HCT116 (cell line): ENCODE results near the gene MAML2. TPM values are rescaled to one million over a fixed set of nuclear protein-coding genes. Genes with fewer than 3 reads are reported as not detected.

Source experiments
- ATAC-seq: fragments of 200-7000 bp; cut with Tn5 transposase; 2 replicates; pipeline ENCODE4 v1.9.1; 2020; ENCODE audit warnings: mild to moderate bottlenecking, moderate library complexity
- BruUV-seq: library from RNA; stranded (reverse); fragments of 400-500 nt; replicated peaks from 2 replicates; lab custom pipeline; 2021; lab: Mats Ljungman, UMichigan
- CTCF ChIA-PET: fragments of 300-600 bp; sonication (Branson Sonifier 250); formaldehyde crosslinking; loops from one replicate; lab custom pipeline; 2021; ENCODE audit warnings: antibody characterized with exemption; lab: Charles Lee
- POLR2A ChIA-PET: fragments of 300-600, 350-600 bp; sonication (Branson Sonifier 250); formaldehyde crosslinking; loops from one replicate; lab custom pipeline; 2021; ENCODE audit warnings: antibody characterized with exemption; lab: Charles Lee
- RAD21 ChIA-PET, 2 experiments: fragments of 300-600 bp; sonication (Branson Sonifier 250); formaldehyde crosslinking; loops; one replicate each; lab custom pipeline; 2023; ENCODE audit warnings: low total read pairs in 2 of 2; ENCODE audit not compliant: uncharacterized antibody in 2 of 2, unreplicated experiment in 2 of 2, low non-redundant PET in 1 of 2; lab: Charles Lee
- DNase-seq: peaks from one replicate; pipeline ENCODE4 v3.0.0-alpha.2; 2010; ENCODE audit warnings: low read depth, low spot score
- H2AFZ ChIP-seq: fragments of 200-600 bp; shearing (Covaris generic), sonication (generic); 2 replicates; pipeline ENCODE4 v1.6.1; 2017; ENCODE audit warnings: low read depth, mixed run types, mixed read lengths, antibody characterized with exemption, low read length; ENCODE audit not compliant: poor library complexity, severe bottlenecking
- H3K27ac ChIP-seq: 2 replicates; pipeline ENCODE4 v1.5.1; 2012; ENCODE audit warnings: low read depth, low read length
- H3K27me3 ChIP-seq: fragments of 200-600 bp; sonication (generic); 2 replicates; pipeline ENCODE4 v1.6.1; 2016; ENCODE audit warnings: mixed run types, low read length, mixed read lengths; ENCODE audit not compliant: insufficient read depth
- H3K36me3 ChIP-seq, 2 experiments: fragments of 200-500 bp in 1 of 2; fragments of 200-600 bp in 1 of 2; sonication (Bioruptor generic) in 1 of 2; sonication (generic) in 1 of 2; 2 replicates each; pipeline versions ENCODE4 v1.5.1 to v1.6.1; 2014 to 2016; ENCODE audit warnings: low read length in 2 of 2, inconsistent platforms in 1 of 2, mixed read lengths in 1 of 2, mixed run types in 1 of 2; ENCODE audit not compliant: insufficient read depth in 2 of 2, control insufficient read depth in 1 of 2
- H3K4me1 ChIP-seq, 2 experiments: fragments of 200-600 bp in 1 of 2; sonication (generic) in 1 of 2; 2 replicates each; pipeline versions ENCODE4 v1.5.1 to v1.6.1; 2012 to 2017; ENCODE audit warnings: low read length in 2 of 2, inconsistent platforms in 1 of 2, mild to moderate bottlenecking in 1 of 2, mixed read lengths in 1 of 2, mixed run types in 1 of 2, moderate library complexity in 1 of 2; ENCODE audit not compliant: insufficient read depth in 2 of 2, control insufficient read depth in 1 of 2
- H3K4me2 ChIP-seq: fragments of 200-600 bp; sonication (generic); 2 replicates; pipeline ENCODE4 v1.6.1; 2017; ENCODE audit warnings: mixed run types, low read length, mixed read lengths
- H3K4me3 ChIP-seq, 2 experiments: fragments of 200-600 bp in 1 of 2; sonication (generic) in 1 of 2; replicated peaks in 1 of 2; 2 replicates each; pipeline ENCODE4 v1.5.1; 2011 to 2016; ENCODE audit warnings: low read length in 2 of 2, control low read depth in 1 of 2, low read depth in 1 of 2, mild to moderate bottlenecking in 1 of 2, mixed read lengths in 1 of 2, mixed run types in 1 of 2
- H3K79me2 ChIP-seq: fragments of 200-600 bp; sonication (generic); 2 replicates; pipeline ENCODE4 v1.6.1; 2017; ENCODE audit warnings: mild to moderate bottlenecking, mixed run types, low read length, moderate library complexity, mixed read lengths; ENCODE audit not compliant: insufficient read depth
- H3K9ac ChIP-seq: fragments of 200-600 bp; sonication (generic); 2 replicates; pipeline ENCODE4 v1.6.1; 2016; ENCODE audit warnings: low read length, mixed read lengths
- H3K9me2 ChIP-seq: fragments of 200-600 bp; sonication (generic), shearing (Covaris generic); 2 replicates; pipeline ENCODE4 v1.6.1; 2017; ENCODE audit warnings: mixed run types, mild to moderate bottlenecking, moderate library complexity; ENCODE audit not compliant: insufficient read depth
- H3K9me3 ChIP-seq, 2 experiments: fragments of 200-500 bp in 1 of 2; fragments of 200-600 bp in 1 of 2; sonication (Bioruptor generic) in 1 of 2; sonication (generic) in 1 of 2; 2 replicates each; pipeline ENCODE4 v1.6.1; 2014 to 2017; ENCODE audit warnings: low read length in 2 of 2, mixed read lengths in 2 of 2, inconsistent platforms in 1 of 2, low read depth in 1 of 2, mild to moderate bottlenecking in 1 of 2, mixed run types in 1 of 2, moderate library complexity in 1 of 2; ENCODE audit not compliant: control insufficient read depth in 1 of 2, insufficient read depth in 1 of 2
- H4K20me1 ChIP-seq: fragments of 200-600 bp; sonication (generic), shearing (Covaris generic); 2 replicates; pipeline ENCODE4 v1.6.1; 2017; ENCODE audit warnings: mixed run types, mild to moderate bottlenecking, moderate library complexity; ENCODE audit not compliant: insufficient read depth
- ATF3 ChIP-seq: IDR thresholded peaks from 2 replicates; pipeline ENCODE4 v1.6.1; 2012
- CBX3 ChIP-seq: IDR thresholded peaks from 2 replicates; pipeline ENCODE4 v1.6.1; 2012; ENCODE audit warnings: low read depth
- CTCF ChIP-seq, 3 experiments: fragments of 200-600 bp in 1 of 3; sonication (generic) in 1 of 3; IDR thresholded peaks in 2 of 3; conservative IDR thresholded peaks in 1 of 3; 2 replicates each; pipeline ENCODE4 v1.5.1; 2012 to 2017; ENCODE audit warnings: low read depth in 2 of 3, low read length in 2 of 3, antibody characterized with exemption in 1 of 3, borderline replicate concordance in 1 of 3, control low read depth in 1 of 3, mild to moderate bottlenecking in 1 of 3, mixed read lengths in 1 of 3, mixed run types in 1 of 3, moderate library complexity in 1 of 3; ENCODE audit not compliant: insufficient read depth in 1 of 3
- ELF1 ChIP-seq: IDR thresholded peaks from 2 replicates; pipeline ENCODE4 v1.6.1; 2012; ENCODE audit warnings: low read depth, borderline replicate concordance
- EZH2phosphoT487 ChIP-seq: fragments of 200-600 bp; IDR thresholded peaks from 2 replicates; pipeline ENCODE4 v1.6.1; 2018; ENCODE audit warnings: antibody characterized with exemption, borderline replicate concordance
- FOSL1 ChIP-seq: IDR thresholded peaks from 2 replicates; pipeline ENCODE4 v1.6.1; 2012; ENCODE audit warnings: low read depth
- JUND ChIP-seq: IDR thresholded peaks from 2 replicates; pipeline ENCODE4 v1.6.1; 2012
- MAX ChIP-seq: IDR thresholded peaks from 2 replicates; pipeline ENCODE4 v1.6.1; 2012
- POLR2A ChIP-seq: IDR thresholded peaks from 2 replicates; pipeline ENCODE4 v1.7.0; 2011; ENCODE audit warnings: borderline replicate concordance; ENCODE audit not compliant: insufficient read depth, insufficient read length; ENCODE audit errors: extremely low read depth
- POLR2AphosphoS5 ChIP-seq: IDR thresholded peaks from 2 replicates; pipeline ENCODE4 v1.6.1; 2011; ENCODE audit warnings: mild to moderate bottlenecking, low read depth, low read length, moderate library complexity
- RAD21 ChIP-seq: IDR thresholded peaks from 2 replicates; pipeline ENCODE4 v1.6.1; 2012; ENCODE audit warnings: low read depth, mild to moderate bottlenecking
- REST ChIP-seq: IDR thresholded peaks from 2 replicates; pipeline ENCODE4 v1.6.1; 2012; ENCODE audit warnings: low read depth
- SIN3A ChIP-seq: IDR thresholded peaks from 2 replicates; pipeline ENCODE4 v1.6.1; 2012; ENCODE audit warnings: low read depth
- SP1 ChIP-seq: IDR thresholded peaks from 2 replicates; pipeline ENCODE4 v1.6.1; 2012; ENCODE audit warnings: low read depth
- TCF7L2 ChIP-seq: IDR thresholded peaks from 2 replicates; pipeline ENCODE4 v1.7.0; 2011; ENCODE audit warnings: borderline replicate concordance, inconsistent platforms; ENCODE audit not compliant: insufficient read depth, insufficient read length; ENCODE audit errors: extremely low read depth
- YY1 ChIP-seq: IDR thresholded peaks from 2 replicates; pipeline ENCODE4 v1.6.1; 2011; ENCODE audit warnings: low read length, low read depth, moderate library complexity, mild to moderate bottlenecking; ENCODE audit not compliant: insufficient replicate concordance; ENCODE audit errors: extremely low read depth
- ZFX ChIP-seq: fragments of 450-650 bp; IDR thresholded peaks from 2 replicates; pipeline ENCODE4 v1.6.1; 2017
- ZNF274 ChIP-seq: fragments of 200-500 bp; sonication (Bioruptor generic); IDR thresholded peaks from 2 replicates; pipeline ENCODE4 v1.6.1; 2014; ENCODE audit warnings: mild to moderate bottlenecking, low read depth, low read length, inconsistent platforms
- intact Hi-C: fragments of 100-400 bp; cut with micrococcal nuclease; formaldehyde crosslinking; loops from 2 replicates; pipeline ENCODE4 v1.10.0; 2022
- total RNA-seq: library from RNA; stranded (reverse); gene quantifications from one replicate; pipeline ENCODE4 v1.2.1, GENCODE V29; 2021; ENCODE audit not compliant: unreplicated experiment
- TF ChIP-seq, protein P1 (sequence below): IDR thresholded peaks from 2 replicates; pipeline ENCODE4 v1.6.1; 2011; ENCODE audit warnings: mild to moderate bottlenecking, low read length, moderate library complexity; ENCODE audit not compliant: insufficient replicate concordance; ENCODE audit errors: extremely low read depth

MAML2 gene
- total RNA-seq, 1 experiment from 2014 or later = 2.6 TPM

DNA sequence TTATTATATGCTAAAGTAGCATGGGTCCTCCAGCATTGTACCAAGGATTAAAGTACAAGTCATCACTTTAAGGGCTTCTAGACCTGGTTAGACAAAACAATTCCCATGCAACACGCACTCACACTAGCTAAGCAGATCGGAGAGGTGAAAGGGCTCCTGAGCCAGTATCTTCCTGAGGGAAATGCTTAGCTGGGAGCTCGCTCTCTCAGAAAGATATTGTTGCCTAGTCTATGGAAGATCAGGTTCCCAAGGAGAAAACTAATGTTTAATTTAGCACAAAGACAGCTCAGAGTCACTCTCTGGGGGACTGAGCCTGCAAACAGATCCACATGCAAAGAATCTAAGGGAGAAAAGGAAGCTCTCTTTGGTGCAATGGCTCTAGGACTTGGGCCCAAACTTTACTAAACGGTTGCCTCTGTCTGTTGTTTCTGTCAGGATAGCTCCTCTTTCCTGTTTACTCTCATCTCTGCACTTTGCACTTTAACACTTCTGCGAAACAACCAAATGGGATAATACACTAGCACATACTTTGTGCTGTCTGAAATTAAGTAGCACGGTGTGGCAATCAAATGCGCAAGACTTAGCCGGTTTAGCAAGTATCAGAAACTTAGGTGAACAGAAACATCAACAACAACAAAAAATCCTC, 10.7 kb downstream of the MAML2 start:
- CTCF ChIA-PET = interaction anchor here (0.8 to 1.0 kb wide), 3 partner anchors 9 to 11 kb away, joined by 3 to 5 read pairs (median 3); partner anchors contain the start of gene MAML2
- no peak for ATAC-seq
- no peak overlapping the region for H2AFZ ChIP-seq
- no peaks in the 10 kb centered on the region for H3K9me3 ChIP-seq
- H3K36me3 ChIP-seq = no peaks in the 10 kb centered on the region
- H3K27ac ChIP-seq = no peak overlapping the region
- intact Hi-C loops = no loop called here
- no TSS peak for BruUV-seq
- H3K9ac ChIP-seq = no peak overlapping the region
- H3K4me1 ChIP-seq = peaks cover 0 to 14% of the 10 kb centered on the region in 2 experiments; a peak in 1 of 4 replicates
- no peaks in the 10 kb centered on the region for H4K20me1 ChIP-seq
- no peaks in the 10 kb centered on the region for H3K9me2 ChIP-seq
- TF ChIP-seq SIN3A (no peak), POLR2A (no peak), RAD21 (no peak), SP1 (no peak), MAX (no peak), ATF3 (no peak), TCF7L2 (no peak), POLR2AphosphoS5 (no peak), CTCF (IDR thresholded peaks at IDR 0.05 in 2 of 3, conservative IDR thresholded peaks at IDR 0.05 in 1 of 3; ENCODE audit: borderline replicate concordance in 1 of 3, insufficient read depth in 1 of 3, low read depth in 2 of 3, low read length in 2 of 3) (no peak), FOSL1 (no peak), ELF1 (no peak), CBX3 (no peak), REST (no peak), ZFX (no peak), ZNF274 (no peak), YY1 (no peak), JUND (no peak), EZH2phosphoT487 (no peak)
- TF ChIP-seq, protein P1, sequence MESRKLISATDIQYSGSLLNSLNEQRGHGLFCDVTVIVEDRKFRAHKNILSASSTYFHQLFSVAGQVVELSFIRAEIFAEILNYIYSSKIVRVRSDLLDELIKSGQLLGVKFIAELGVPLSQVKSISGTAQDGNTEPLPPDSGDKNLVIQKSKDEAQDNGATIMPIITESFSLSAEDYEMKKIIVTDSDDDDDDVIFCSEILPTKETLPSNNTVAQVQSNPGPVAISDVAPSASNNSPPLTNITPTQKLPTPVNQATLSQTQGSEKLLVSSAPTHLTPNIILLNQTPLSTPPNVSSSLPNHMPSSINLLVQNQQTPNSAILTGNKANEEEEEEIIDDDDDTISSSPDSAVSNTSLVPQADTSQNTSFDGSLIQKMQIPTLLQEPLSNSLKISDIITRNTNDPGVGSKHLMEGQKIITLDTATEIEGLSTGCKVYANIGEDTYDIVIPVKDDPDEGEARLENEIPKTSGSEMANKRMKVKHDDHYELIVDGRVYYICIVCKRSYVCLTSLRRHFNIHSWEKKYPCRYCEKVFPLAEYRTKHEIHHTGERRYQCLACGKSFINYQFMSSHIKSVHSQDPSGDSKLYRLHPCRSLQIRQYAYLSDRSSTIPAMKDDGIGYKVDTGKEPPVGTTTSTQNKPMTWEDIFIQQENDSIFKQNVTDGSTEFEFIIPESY = no peak
- no peaks in the 10 kb centered on the region for H3K27me3 ChIP-seq
- no peak for DNase-seq
- POLR2A ChIA-PET = no interaction called here
- no peak overlapping the region for H3K4me2 ChIP-seq
- H3K4me3 ChIP-seq = no peak overlapping the region
- H3K79me2 ChIP-seq = no peaks in the 10 kb centered on the region
- RAD21 ChIA-PET = interaction anchor here in 1 of 2 experiments (1.3 kb wide), 1 partner anchor 11 kb away, joined by 3 read pairs; the partner anchor contains the start of gene MAML2
